OCI-LY1 (cell line): ENCODE results near the gene LIPN.
"Not testable (repeated sequence)": the region's sequence is repeated elsewhere in the genome, so short reads cannot be mapped to it uniquely, and the experiment has no call there.

ENCODE experiments used
- H2AFZ ChIP-seq: fragments of 200-600 bp; sonication (generic), shearing (Covaris generic); 2 replicates; pipeline ENCODE4 v1.6.0; 2014; ENCODE audit warnings: antibody characterized with exemption, mild to moderate bottlenecking, low read length
- H3F3A ChIP-seq: fragments of 200-600 bp; sonication (generic), shearing (Covaris generic); 2 replicates; pipeline ENCODE4 v1.6.0; 2014; ENCODE audit warnings: mild to moderate bottlenecking, antibody characterized with exemption, low read length, moderate library complexity; ENCODE audit not compliant: insufficient read depth
- H3K27ac ChIP-seq: fragments of 200-600 bp; sonication (generic); 2 replicates; pipeline ENCODE4 v1.5.1; 2014; ENCODE audit warnings: low read length, mixed run types, mild to moderate bottlenecking, low read depth; ENCODE audit not compliant: poor library complexity, severe bottlenecking
- H3K27me3 ChIP-seq: fragments of 200-600 bp; sonication (generic); 2 replicates; pipeline ENCODE4 v1.6.0; 2014; ENCODE audit warnings: antibody characterized with exemption, mild to moderate bottlenecking, low read length, moderate library complexity; ENCODE audit not compliant: insufficient read depth
- H3K36me3 ChIP-seq: fragments of 200-600 bp; sonication (generic); 2 replicates; pipeline ENCODE4 v1.6.1; 2014; ENCODE audit warnings: mild to moderate bottlenecking, antibody characterized with exemption, low read length, moderate library complexity, mixed read lengths; ENCODE audit not compliant: insufficient read depth
- H3K4me1 ChIP-seq: fragments of 200-600 bp; sonication (generic); 2 replicates; pipeline ENCODE4 v1.5.1; 2014; ENCODE audit warnings: mild to moderate bottlenecking, low read length, moderate library complexity; ENCODE audit not compliant: insufficient read depth, severe bottlenecking
- H3K4me2 ChIP-seq: fragments of 200-600 bp; sonication (generic), shearing (Covaris generic); 2 replicates; pipeline ENCODE4 v1.6.1; 2014; ENCODE audit warnings: low read length
- H3K4me3 ChIP-seq: fragments of 200-600 bp; sonication (generic); 2 replicates; pipeline ENCODE4 v1.5.1; 2014; ENCODE audit warnings: low read length, low read depth, mild to moderate bottlenecking, mixed read lengths; ENCODE audit not compliant: poor library complexity, severe bottlenecking
- H3K79me2 ChIP-seq: fragments of 200-600 bp; shearing (Covaris generic); 2 replicates; pipeline ENCODE4 v1.6.1; 2016; ENCODE audit warnings: mixed run types, low read length, mixed read lengths; ENCODE audit not compliant: insufficient read depth
- H3K9ac ChIP-seq: fragments of 200-600 bp; sonication (generic), shearing (Covaris generic); 2 replicates; pipeline ENCODE4 v1.6.1; 2014; ENCODE audit warnings: mild to moderate bottlenecking, low read length, mixed read lengths
- H3K9me2 ChIP-seq: fragments of 200-600 bp; sonication (generic), shearing (Covaris generic); 2 replicates; pipeline ENCODE4 v1.6.1; 2014; ENCODE audit warnings: low read depth, mild to moderate bottlenecking, low read length, mixed read lengths
- H3K9me3 ChIP-seq: fragments of 200-600 bp; shearing (Covaris generic); 2 replicates; pipeline ENCODE4 v1.6.1; 2014; ENCODE audit warnings: low read length, mixed read lengths
- H4K20me1 ChIP-seq: fragments of 200-600 bp; sonication (generic), shearing (Covaris generic); 2 replicates; pipeline ENCODE4 v1.6.0; 2016; ENCODE audit warnings: mild to moderate bottlenecking, low read length; ENCODE audit not compliant: insufficient read depth
- EZH2 ChIP-seq: fragments of 200-600 bp; sonication (generic), shearing (Covaris generic); IDR thresholded peaks from 2 replicates; pipeline ENCODE4 v1.8.0; 2017; ENCODE audit warnings: borderline replicate concordance, mixed run types, mild to moderate bottlenecking, antibody characterized with exemption, low read length, moderate library complexity, mixed read lengths
- TF ChIP-seq, protein P1 (sequence below): fragments of 200-600 bp; sonication (generic), shearing (Covaris generic); IDR thresholded peaks from 2 replicates; pipeline ENCODE4 v1.5.1; 2017; ENCODE audit warnings: mild to moderate bottlenecking, antibody characterized with exemption, low read length, moderate library complexity, mixed read lengths

Gene LIPN

DNA sequence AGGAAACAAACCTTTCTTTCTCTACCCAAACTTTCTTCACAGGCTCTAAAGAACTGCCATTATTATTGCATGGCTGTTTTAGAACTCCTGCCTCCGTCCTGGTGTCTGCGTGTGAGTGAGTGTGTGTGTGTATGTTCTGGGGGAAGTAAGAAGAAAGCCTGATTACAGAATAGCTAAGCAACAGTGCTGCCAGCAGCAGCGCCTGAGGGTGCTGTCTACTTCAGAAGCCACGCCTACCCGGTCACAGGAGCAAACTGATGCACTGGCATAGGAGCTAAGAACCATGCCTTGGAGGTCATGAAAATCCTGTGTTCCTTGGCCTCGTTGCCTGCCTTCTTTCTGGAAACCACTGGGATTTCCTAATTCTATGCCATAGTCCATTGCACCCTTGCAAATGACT is 28.5 kb upstream of the LIPN start:
- Histone ChIP-seq H2AFZ (no peak overlapping the region), H3K79me2 (no peaks in the 10 kb centered on the region), H3F3A (no peaks in the 10 kb centered on the region), H3K4me1 (no peaks in the 10 kb centered on the region), H3K9ac (no peak overlapping the region), H3K4me3 (no peak overlapping the region), H4K20me1 (no peaks in the 10 kb centered on the region), H3K4me2 (no peak overlapping the region), H3K27me3 (no peaks in the 10 kb centered on the region), H3K27ac (no peak overlapping the region), H3K9me2 (no peaks in the 10 kb centered on the region), H3K36me3 (no peaks in the 10 kb centered on the region), H3K9me3 (no peaks in the 10 kb centered on the region)
- TF ChIP-seq, protein P1, sequence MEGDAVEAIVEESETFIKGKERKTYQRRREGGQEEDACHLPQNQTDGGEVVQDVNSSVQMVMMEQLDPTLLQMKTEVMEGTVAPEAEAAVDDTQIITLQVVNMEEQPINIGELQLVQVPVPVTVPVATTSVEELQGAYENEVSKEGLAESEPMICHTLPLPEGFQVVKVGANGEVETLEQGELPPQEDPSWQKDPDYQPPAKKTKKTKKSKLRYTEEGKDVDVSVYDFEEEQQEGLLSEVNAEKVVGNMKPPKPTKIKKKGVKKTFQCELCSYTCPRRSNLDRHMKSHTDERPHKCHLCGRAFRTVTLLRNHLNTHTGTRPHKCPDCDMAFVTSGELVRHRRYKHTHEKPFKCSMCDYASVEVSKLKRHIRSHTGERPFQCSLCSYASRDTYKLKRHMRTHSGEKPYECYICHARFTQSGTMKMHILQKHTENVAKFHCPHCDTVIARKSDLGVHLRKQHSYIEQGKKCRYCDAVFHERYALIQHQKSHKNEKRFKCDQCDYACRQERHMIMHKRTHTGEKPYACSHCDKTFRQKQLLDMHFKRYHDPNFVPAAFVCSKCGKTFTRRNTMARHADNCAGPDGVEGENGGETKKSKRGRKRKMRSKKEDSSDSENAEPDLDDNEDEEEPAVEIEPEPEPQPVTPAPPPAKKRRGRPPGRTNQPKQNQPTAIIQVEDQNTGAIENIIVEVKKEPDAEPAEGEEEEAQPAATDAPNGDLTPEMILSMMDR: no peak
- TF ChIP-seq EZH2: no peak

DNA sequence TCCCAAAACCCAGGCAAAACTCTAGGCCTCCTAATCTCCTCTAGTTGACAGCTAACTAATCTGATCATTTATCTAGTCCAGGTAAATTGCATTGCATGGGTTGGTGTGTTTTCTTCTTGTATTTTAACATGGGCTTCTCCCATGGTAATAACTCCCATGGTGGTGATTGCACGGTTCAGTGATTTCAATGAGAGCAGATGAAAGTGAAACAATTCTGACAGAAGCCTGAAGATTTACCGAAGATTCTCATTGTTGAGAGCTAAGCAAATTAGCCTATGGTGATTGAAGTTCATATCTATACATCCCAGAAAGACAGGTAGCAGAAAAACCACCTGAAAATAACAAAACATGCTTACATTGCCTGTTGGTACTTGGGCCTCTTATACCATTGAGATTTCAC is 26.6 kb upstream of the LIPN start:
- Histone ChIP-seq H2AFZ (no peak overlapping the region), H3K9me2 (no peaks in the 10 kb centered on the region), H3K79me2 (no peaks in the 10 kb centered on the region), H3F3A (no peaks in the 10 kb centered on the region), H3K4me2 (no peak overlapping the region), H3K4me1 (no peaks in the 10 kb centered on the region), H3K9me3 (no peaks in the 10 kb centered on the region), H4K20me1 (no peaks in the 10 kb centered on the region), H3K27ac (no peak overlapping the region), H3K9ac (no peak overlapping the region), H3K27me3 (no peaks in the 10 kb centered on the region), H3K4me3 (no peak overlapping the region), H3K36me3 (no peaks in the 10 kb centered on the region)
- TF ChIP-seq, protein P1: no peak
- TF ChIP-seq EZH2: no peak

DNA sequence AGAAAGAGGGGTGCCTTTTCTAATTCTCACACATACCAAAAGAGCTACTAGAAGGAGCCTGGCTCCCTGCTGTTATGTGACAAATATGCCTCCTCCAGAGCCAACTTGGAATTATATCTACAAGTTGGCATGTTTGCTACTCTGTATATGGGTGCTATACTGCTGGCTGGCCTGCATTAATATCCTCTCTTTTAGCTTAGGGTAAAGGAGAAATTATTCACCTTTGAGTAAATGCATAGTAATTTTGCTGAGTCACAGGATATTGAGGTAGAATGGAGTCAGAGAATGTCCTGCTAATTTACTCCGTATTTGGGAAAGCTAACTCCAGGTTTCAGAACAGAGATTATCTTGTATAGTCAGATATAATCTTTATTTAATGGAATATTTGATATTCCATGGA is 24.2 kb upstream of the LIPN start:
- H3K9ac ChIP-seq: no peak overlapping the region
- H3K4me3 ChIP-seq: no peak overlapping the region
- H3F3A ChIP-seq: no peaks in the 10 kb centered on the region
- no peaks in the 10 kb centered on the region for H3K4me1 ChIP-seq
- no peak for TF ChIP-seq EZH2
- TF ChIP-seq, protein P1: no peak
- no peak overlapping the region for H3K27ac ChIP-seq
- no peak overlapping the region for H2AFZ ChIP-seq
- H3K27me3 ChIP-seq: no peaks in the 10 kb centered on the region
- H3K36me3 ChIP-seq: no peaks in the 10 kb centered on the region
- H3K9me2 ChIP-seq: no peaks in the 10 kb centered on the region
- H3K4me2 ChIP-seq: no peak overlapping the region
- H4K20me1 ChIP-seq: no peaks in the 10 kb centered on the region
- no peaks in the 10 kb centered on the region for H3K9me3 ChIP-seq
- H3K79me2 ChIP-seq: no peaks in the 10 kb centered on the region

DNA sequence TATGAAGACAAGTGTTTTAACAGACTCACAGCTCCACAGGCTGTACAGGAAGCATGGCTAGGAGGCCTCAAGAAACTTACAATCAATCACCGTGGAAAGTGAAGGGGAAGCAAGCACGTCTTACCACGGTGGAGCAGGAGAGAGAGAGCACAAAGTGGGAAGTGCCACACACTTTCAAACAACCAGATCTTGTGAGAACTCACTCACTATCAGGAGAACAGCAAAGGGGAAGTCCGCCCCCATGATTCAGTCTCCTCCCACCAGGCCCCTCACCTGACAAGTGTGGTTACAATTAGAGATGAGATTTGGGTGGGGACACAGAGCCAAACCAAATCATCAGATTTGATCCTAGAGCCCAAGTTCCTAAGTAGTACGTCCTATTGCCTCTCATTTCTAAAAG is 17.9 kb upstream of the LIPN start:
- not testable (repeated sequence) for H3K4me2 ChIP-seq, H3K4me1 ChIP-seq, H2AFZ ChIP-seq, H3K27me3 ChIP-seq, H3F3A ChIP-seq, H3K9me3 ChIP-seq, H3K4me3 ChIP-seq, H3K27ac ChIP-seq, H3K9ac ChIP-seq, H4K20me1 ChIP-seq, H3K9me2 ChIP-seq, H3K36me3 ChIP-seq, H3K79me2 ChIP-seq
